HCT116 (cell line): ENCODE measurements around the gene BRAT1. TPM values are rescaled to one million over a fixed set of nuclear protein-coding genes. Genes with fewer than 3 reads are reported as not detected.

Experiments used
- ATAC-seq: fragments of 200-7000 bp; cut with Tn5 transposase; 2 replicates; pipeline ENCODE4 v1.9.1; 2020; ENCODE audit warnings: mild to moderate bottlenecking, moderate library complexity
- BruUV-seq: library from RNA; stranded (reverse); fragments of 400-500 nt; replicated peaks from 2 replicates; lab custom pipeline; 2021; lab: Mats Ljungman, UMichigan
- CTCF ChIA-PET: fragments of 300-600 bp; sonication (Branson Sonifier 250); formaldehyde crosslinking; loops from one replicate; lab custom pipeline; 2021; ENCODE audit warnings: antibody characterized with exemption; lab: Charles Lee
- POLR2A ChIA-PET: fragments of 300-600, 350-600 bp; sonication (Branson Sonifier 250); formaldehyde crosslinking; loops from one replicate; lab custom pipeline; 2021; ENCODE audit warnings: antibody characterized with exemption; lab: Charles Lee
- RAD21 ChIA-PET, 2 experiments: fragments of 300-600 bp; sonication (Branson Sonifier 250); formaldehyde crosslinking; loops; one replicate each; lab custom pipeline; 2023; ENCODE audit warnings: low total read pairs in 2 of 2; ENCODE audit not compliant: uncharacterized antibody in 2 of 2, unreplicated experiment in 2 of 2, low non-redundant PET in 1 of 2; lab: Charles Lee
- DNase-seq: peaks from one replicate; pipeline ENCODE4 v3.0.0-alpha.2; 2010; ENCODE audit warnings: low read depth, low spot score
- H2AFZ ChIP-seq: fragments of 200-600 bp; shearing (Covaris generic), sonication (generic); 2 replicates; pipeline ENCODE4 v1.6.1; 2017; ENCODE audit warnings: low read depth, mixed run types, mixed read lengths, antibody characterized with exemption, low read length; ENCODE audit not compliant: poor library complexity, severe bottlenecking
- H3K27ac ChIP-seq: 2 replicates; pipeline ENCODE4 v1.5.1; 2012; ENCODE audit warnings: low read depth, low read length
- H3K27me3 ChIP-seq: fragments of 200-600 bp; sonication (generic); 2 replicates; pipeline ENCODE4 v1.6.1; 2016; ENCODE audit warnings: mixed run types, low read length, mixed read lengths; ENCODE audit not compliant: insufficient read depth
- H3K36me3 ChIP-seq, 2 experiments: fragments of 200-500 bp in 1 of 2; fragments of 200-600 bp in 1 of 2; sonication (Bioruptor generic) in 1 of 2; sonication (generic) in 1 of 2; 2 replicates each; pipeline versions ENCODE4 v1.5.1 to v1.6.1; 2014 to 2016; ENCODE audit warnings: low read length in 2 of 2, inconsistent platforms in 1 of 2, mixed read lengths in 1 of 2, mixed run types in 1 of 2; ENCODE audit not compliant: insufficient read depth in 2 of 2, control insufficient read depth in 1 of 2
- H3K4me1 ChIP-seq, 2 experiments: fragments of 200-600 bp in 1 of 2; sonication (generic) in 1 of 2; 2 replicates each; pipeline versions ENCODE4 v1.5.1 to v1.6.1; 2012 to 2017; ENCODE audit warnings: low read length in 2 of 2, inconsistent platforms in 1 of 2, mild to moderate bottlenecking in 1 of 2, mixed read lengths in 1 of 2, mixed run types in 1 of 2, moderate library complexity in 1 of 2; ENCODE audit not compliant: insufficient read depth in 2 of 2, control insufficient read depth in 1 of 2
- H3K4me2 ChIP-seq: fragments of 200-600 bp; sonication (generic); 2 replicates; pipeline ENCODE4 v1.6.1; 2017; ENCODE audit warnings: mixed run types, low read length, mixed read lengths
- H3K4me3 ChIP-seq, 2 experiments: fragments of 200-600 bp in 1 of 2; sonication (generic) in 1 of 2; replicated peaks in 1 of 2; 2 replicates each; pipeline ENCODE4 v1.5.1; 2011 to 2016; ENCODE audit warnings: low read length in 2 of 2, control low read depth in 1 of 2, low read depth in 1 of 2, mild to moderate bottlenecking in 1 of 2, mixed read lengths in 1 of 2, mixed run types in 1 of 2
- H3K79me2 ChIP-seq: fragments of 200-600 bp; sonication (generic); 2 replicates; pipeline ENCODE4 v1.6.1; 2017; ENCODE audit warnings: mild to moderate bottlenecking, mixed run types, low read length, moderate library complexity, mixed read lengths; ENCODE audit not compliant: insufficient read depth
- H3K9ac ChIP-seq: fragments of 200-600 bp; sonication (generic); 2 replicates; pipeline ENCODE4 v1.6.1; 2016; ENCODE audit warnings: low read length, mixed read lengths
- H3K9me2 ChIP-seq: fragments of 200-600 bp; sonication (generic), shearing (Covaris generic); 2 replicates; pipeline ENCODE4 v1.6.1; 2017; ENCODE audit warnings: mixed run types, mild to moderate bottlenecking, moderate library complexity; ENCODE audit not compliant: insufficient read depth
- H3K9me3 ChIP-seq, 2 experiments: fragments of 200-500 bp in 1 of 2; fragments of 200-600 bp in 1 of 2; sonication (Bioruptor generic) in 1 of 2; sonication (generic) in 1 of 2; 2 replicates each; pipeline ENCODE4 v1.6.1; 2014 to 2017; ENCODE audit warnings: low read length in 2 of 2, mixed read lengths in 2 of 2, inconsistent platforms in 1 of 2, low read depth in 1 of 2, mild to moderate bottlenecking in 1 of 2, mixed run types in 1 of 2, moderate library complexity in 1 of 2; ENCODE audit not compliant: control insufficient read depth in 1 of 2, insufficient read depth in 1 of 2
- H4K20me1 ChIP-seq: fragments of 200-600 bp; sonication (generic), shearing (Covaris generic); 2 replicates; pipeline ENCODE4 v1.6.1; 2017; ENCODE audit warnings: mixed run types, mild to moderate bottlenecking, moderate library complexity; ENCODE audit not compliant: insufficient read depth
- POLR2AphosphoS5 ChIP-seq: IDR thresholded peaks from 2 replicates; pipeline ENCODE4 v1.6.1; 2011; ENCODE audit warnings: mild to moderate bottlenecking, low read depth, low read length, moderate library complexity
- SIN3A ChIP-seq: IDR thresholded peaks from 2 replicates; pipeline ENCODE4 v1.6.1; 2012; ENCODE audit warnings: low read depth
- TCF7L2 ChIP-seq: IDR thresholded peaks from 2 replicates; pipeline ENCODE4 v1.7.0; 2011; ENCODE audit warnings: borderline replicate concordance, inconsistent platforms; ENCODE audit not compliant: insufficient read depth, insufficient read length; ENCODE audit errors: extremely low read depth
- intact Hi-C: fragments of 100-400 bp; cut with micrococcal nuclease; formaldehyde crosslinking; loops from 2 replicates; pipeline ENCODE4 v1.10.0; 2022
- total RNA-seq: library from RNA; stranded (reverse); gene quantifications from one replicate; pipeline ENCODE4 v1.2.1, GENCODE V29; 2021; ENCODE audit not compliant: unreplicated experiment
- TF ChIP-seq, protein P1 (sequence below): IDR thresholded peaks from 2 replicates; pipeline ENCODE4 v1.6.1; 2012
- TF ChIP-seq, protein P2 (sequence below), 3 experiments: fragments of 200-600 bp in 1 of 3; sonication (generic) in 1 of 3; IDR thresholded peaks in 2 of 3; conservative IDR thresholded peaks in 1 of 3; 2 replicates each; pipeline ENCODE4 v1.5.1; 2012 to 2017; ENCODE audit warnings: low read depth in 2 of 3, low read length in 2 of 3, antibody characterized with exemption in 1 of 3, borderline replicate concordance in 1 of 3, control low read depth in 1 of 3, mild to moderate bottlenecking in 1 of 3, mixed read lengths in 1 of 3, mixed run types in 1 of 3, moderate library complexity in 1 of 3; ENCODE audit not compliant: insufficient read depth in 1 of 3

The BRAT1 gene
- total RNA-seq, 1 experiment from 2014 or later, result 47.6 TPM

DNA sequence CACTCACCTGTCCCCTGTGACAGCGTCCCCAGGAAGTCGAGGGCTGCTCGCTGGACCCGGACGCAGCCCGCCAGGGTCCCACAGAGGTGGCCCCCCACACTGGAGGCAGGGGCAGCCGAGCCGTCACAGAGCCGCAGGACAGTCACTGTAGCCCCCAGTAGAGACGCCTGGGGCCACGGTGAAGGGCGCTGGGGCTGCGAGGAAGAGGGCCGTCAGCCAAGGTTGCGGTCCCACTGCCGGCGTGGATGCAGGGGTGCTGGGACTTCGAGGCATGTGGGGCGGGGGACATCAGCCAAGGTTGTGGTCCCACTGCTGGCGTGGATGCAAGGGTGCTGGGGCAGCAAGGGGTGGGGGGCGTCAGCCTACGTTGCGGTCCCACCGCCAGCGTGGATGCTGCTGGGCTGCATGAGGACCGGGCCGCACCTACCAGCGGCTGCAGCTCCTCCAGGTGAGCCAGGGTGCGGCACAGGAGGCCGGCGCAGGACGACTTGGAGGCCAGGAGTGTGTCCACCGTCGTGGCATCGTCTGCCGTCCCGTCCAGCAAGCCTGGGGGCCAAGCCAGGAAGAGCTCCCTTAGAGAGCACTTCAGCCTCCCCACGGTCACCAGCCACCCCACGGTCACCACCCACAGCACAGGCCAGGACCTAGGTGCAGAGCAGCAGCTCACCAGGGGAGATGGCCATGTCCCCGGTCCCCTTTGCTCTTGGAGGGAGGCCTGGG, 13.9 kb downstream of the BRAT1 start:
- Histone ChIP-seq H3K27ac (no peak overlapping the region), H3K79me2 (no peaks in the 10 kb centered on the region), H3K9me2 (no peaks in the 10 kb centered on the region), H3K9ac (no peak overlapping the region), H3K27me3 (no peaks in the 10 kb centered on the region), H3K4me1 (no peaks in the 10 kb centered on the region), H4K20me1 (no peaks in the 10 kb centered on the region), H3K4me2 (no peak overlapping the region), H3K4me3 (no peak overlapping the region), H2AFZ (no peak overlapping the region), H3K36me3 (peaks cover 15 to 21% of the 10 kb centered on the region in 2 experiments; a peak in 3 of 4 replicates), H3K9me3 (no peaks in the 10 kb centered on the region)
- ChIA-PET RAD21 (interaction anchor here in 1 of 2 experiments (0.6 kb wide), 1 partner anchor 858 kb away, joined by 4 read pairs; no protein-coding TSS in a partner anchor), CTCF (no interaction called here), POLR2A (no interaction called here)
- DNase-seq, result no peak
- no peak for ATAC-seq
- intact Hi-C loops, result no loop called here
- TF ChIP-seq, protein P1, sequence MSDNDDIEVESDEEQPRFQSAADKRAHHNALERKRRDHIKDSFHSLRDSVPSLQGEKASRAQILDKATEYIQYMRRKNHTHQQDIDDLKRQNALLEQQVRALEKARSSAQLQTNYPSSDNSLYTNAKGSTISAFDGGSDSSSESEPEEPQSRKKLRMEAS, result no peak
- TF ChIP-seq POLR2AphosphoS5 (no peak), SIN3A (no peak), TCF7L2 (no peak)
- TF ChIP-seq, protein P2, sequence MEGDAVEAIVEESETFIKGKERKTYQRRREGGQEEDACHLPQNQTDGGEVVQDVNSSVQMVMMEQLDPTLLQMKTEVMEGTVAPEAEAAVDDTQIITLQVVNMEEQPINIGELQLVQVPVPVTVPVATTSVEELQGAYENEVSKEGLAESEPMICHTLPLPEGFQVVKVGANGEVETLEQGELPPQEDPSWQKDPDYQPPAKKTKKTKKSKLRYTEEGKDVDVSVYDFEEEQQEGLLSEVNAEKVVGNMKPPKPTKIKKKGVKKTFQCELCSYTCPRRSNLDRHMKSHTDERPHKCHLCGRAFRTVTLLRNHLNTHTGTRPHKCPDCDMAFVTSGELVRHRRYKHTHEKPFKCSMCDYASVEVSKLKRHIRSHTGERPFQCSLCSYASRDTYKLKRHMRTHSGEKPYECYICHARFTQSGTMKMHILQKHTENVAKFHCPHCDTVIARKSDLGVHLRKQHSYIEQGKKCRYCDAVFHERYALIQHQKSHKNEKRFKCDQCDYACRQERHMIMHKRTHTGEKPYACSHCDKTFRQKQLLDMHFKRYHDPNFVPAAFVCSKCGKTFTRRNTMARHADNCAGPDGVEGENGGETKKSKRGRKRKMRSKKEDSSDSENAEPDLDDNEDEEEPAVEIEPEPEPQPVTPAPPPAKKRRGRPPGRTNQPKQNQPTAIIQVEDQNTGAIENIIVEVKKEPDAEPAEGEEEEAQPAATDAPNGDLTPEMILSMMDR (IDR thresholded peaks at IDR 0.05 in 2 of 3, conservative IDR thresholded peaks at IDR 0.05 in 1 of 3; ENCODE audit: borderline replicate concordance in 1 of 3, insufficient read depth in 1 of 3, low read depth in 2 of 3, low read length in 2 of 3), result no peak
- BruUV-seq, result no TSS peak
